CD4-positive, CD25-positive, alpha-beta regulatory T cell (primary cell): ENCODE results near the gene AGBL1. TPM values are rescaled to one million over a fixed set of nuclear protein-coding genes. Genes with fewer than 3 reads are reported as not detected.

ENCODE experiments used
- ATAC-seq, 2 donors: fragments of 150-1000 bp; cut with Tn5 transposase; one replicate each; pipeline ENCODE4 v1.10.0; 2021; ENCODE audit warnings: low read depth in 2 of 2, moderate number of reproducible peaks in 2 of 2, moderate library complexity in 1 of 2
- DNase-seq, 3 donors: peaks; one replicate each; pipeline versions ENCODE4 v3.0.0 to v3.0.0-alpha.2; 2012 to 2022; ENCODE audit warnings: mixed read lengths in 1 of 3
- H3K27ac ChIP-seq: one replicate; pipeline ENCODE4 v1.7.0; 2013; ENCODE audit warnings: mild to moderate bottlenecking, low read length; ENCODE audit not compliant: insufficient read depth, poor library complexity, severe bottlenecking
- H3K27me3 ChIP-seq: one replicate; pipeline ENCODE4 v1.7.0; 2013; ENCODE audit warnings: low read length; ENCODE audit not compliant: control insufficient read depth, insufficient read depth
- H3K36me3 ChIP-seq: one replicate; pipeline ENCODE4 v1.7.0; 2013; ENCODE audit warnings: mild to moderate bottlenecking, low read length, moderate library complexity; ENCODE audit not compliant: control insufficient read depth, insufficient read depth
- H3K4me1 ChIP-seq: 2 replicates; pipeline ENCODE4 v1.7.0; 2013; ENCODE audit warnings: mild to moderate bottlenecking, low read length; ENCODE audit not compliant: insufficient read depth, control insufficient read depth, poor library complexity, severe bottlenecking
- H3K4me3 ChIP-seq: one replicate; pipeline ENCODE4 v1.7.0; 2013; ENCODE audit warnings: low read depth, mild to moderate bottlenecking, low read length, moderate library complexity
- H3K9me3 ChIP-seq, 2 experiments: 1 replicate in 1 of 2; 2 replicates in 1 of 2; pipeline ENCODE4 v1.7.0; 2013; ENCODE audit warnings: low read length in 2 of 2, mild to moderate bottlenecking in 1 of 2, moderate library complexity in 1 of 2; ENCODE audit not compliant: control insufficient read depth in 2 of 2
- H3K27ac Mint-ChIP-seq, 3 donors: one replicate each; pipeline ENCODE4 v1.8.0; 2020 to 2022; ENCODE audit warnings: mild to moderate bottlenecking in 3 of 3, mixed read lengths in 3 of 3, moderate library complexity in 2 of 3
- H3K27me3 Mint-ChIP-seq: one replicate; pipeline ENCODE4 v1.8.0; 2022; ENCODE audit warnings: mild to moderate bottlenecking, mixed read lengths
- H3K36me3 Mint-ChIP-seq: one replicate; pipeline ENCODE4 v1.8.0; 2020; ENCODE audit warnings: mixed read lengths
- H3K4me1 Mint-ChIP-seq, 4 donors: one replicate each; pipeline ENCODE4 v1.8.0; 2020 to 2022; ENCODE audit warnings: mixed read lengths in 4 of 4, mild to moderate bottlenecking in 1 of 4
- H3K4me3 Mint-ChIP-seq, 4 donors: one replicate each; pipeline ENCODE4 v1.8.0; 2020 to 2022; ENCODE audit warnings: mild to moderate bottlenecking in 4 of 4, mixed read lengths in 4 of 4, moderate library complexity in 3 of 4
- H3K9me3 Mint-ChIP-seq, 7 donors: one replicate each; pipeline ENCODE4 v1.8.0; 2020 to 2022; ENCODE audit warnings: mixed read lengths in 7 of 7, mild to moderate bottlenecking in 3 of 7, moderate library complexity in 2 of 7
- polyA plus RNA-seq, 4 donors: library from polyadenylated mRNA; unstranded; fragments of 300-500 nt; fragmentation: Illumina TruSeq; gene quantifications; one replicate each; pipeline ENCODE4 v1.2.3, GENCODE V29; 2021
- total RNA-seq: library from RNA; stranded (reverse); gene quantifications from one replicate; pipeline ENCODE4 v1.2.3, GENCODE V29; 2022

AGBL1 gene
- total and polyA plus RNA-seq, 5 donors from 2014 or later: not detected

- H3K4me3 ChIP-seq: no peak overlapping the region
- Mint-ChIP-seq H3K27ac (no peak overlapping the region), H3K4me1 (no peaks in the 10 kb centered on the region), H3K9me3 (peaks cover 0 to 7% (median 3%) of the 10 kb centered on the region in 7 donors), H3K4me3 (no peak overlapping the region), H3K36me3 (no peaks in the 10 kb centered on the region), H3K27me3 (no peaks in the 10 kb centered on the region)
- DNase-seq: no peak
- H3K36me3 ChIP-seq: no peaks in the 10 kb centered on the region
- no peaks in the 10 kb centered on the region for H3K27me3 ChIP-seq
- no peaks in the 10 kb centered on the region for H3K9me3 ChIP-seq
- no peak for ATAC-seq
- H3K27ac ChIP-seq: no peak overlapping the region
- H3K4me1 ChIP-seq: no peaks in the 10 kb centered on the region
These were observed 889.7 kb downstream of the AGBL1 start for GRCh38 chr15:86969364-86969763.

GRCh38 chr15:86973284-86973844 lies 893.7 kb downstream of the AGBL1 start:
- no peak for ATAC-seq
- no peaks in the 10 kb centered on the region for H3K27me3 ChIP-seq
- H3K36me3 ChIP-seq: no peaks in the 10 kb centered on the region
- no peak overlapping the region for H3K4me3 Mint-ChIP-seq
- no peaks in the 10 kb centered on the region for H3K9me3 ChIP-seq
- DNase-seq: no peak
- H3K27ac ChIP-seq: no peak overlapping the region
- no peaks in the 10 kb centered on the region for H3K4me1 Mint-ChIP-seq
- H3K4me3 ChIP-seq: no peak overlapping the region
- no peaks in the 10 kb centered on the region for H3K27me3 Mint-ChIP-seq
- no peak overlapping the region for H3K27ac Mint-ChIP-seq
- peaks cover 0 to 7% (median 2%) of the 10 kb centered on the region in 7 donors for H3K9me3 Mint-ChIP-seq
- no peaks in the 10 kb centered on the region for H3K36me3 Mint-ChIP-seq
- H3K4me1 ChIP-seq: no peaks in the 10 kb centered on the region

GRCh38 chr15:86988033-86988432 lies 908.4 kb downstream of the AGBL1 start:
- Histone ChIP-seq H3K9me3 (no peaks in the 10 kb centered on the region), H3K27me3 (no peaks in the 10 kb centered on the region), H3K4me1 (no peaks in the 10 kb centered on the region), H3K4me3 (no peak overlapping the region), H3K36me3 (no peaks in the 10 kb centered on the region), H3K27ac (no peak overlapping the region)
- H3K9me3 Mint-ChIP-seq: peaks cover 0 to 4% (median 2%) of the 10 kb centered on the region in 7 donors
- DNase-seq: no peak
- ATAC-seq: no peak
- no peaks in the 10 kb centered on the region for H3K27me3 Mint-ChIP-seq
- H3K4me1 Mint-ChIP-seq: no peaks in the 10 kb centered on the region
- H3K4me3 Mint-ChIP-seq: no peak overlapping the region
- H3K36me3 Mint-ChIP-seq: no peaks in the 10 kb centered on the region
- H3K27ac Mint-ChIP-seq: no peak overlapping the region

GRCh38 chr15:87021751-87022150 lies 942.1 kb downstream of the AGBL1 start:
- no peak overlapping the region for H3K27ac ChIP-seq
- no peak for ATAC-seq
- H3K36me3 Mint-ChIP-seq: no peaks in the 10 kb centered on the region
- H3K9me3 Mint-ChIP-seq: peaks cover 8 to 43% (median 17%) of the 10 kb centered on the region in 7 donors
- no peaks in the 10 kb centered on the region for H3K36me3 ChIP-seq
- no peak overlapping the region for H3K27ac Mint-ChIP-seq
- DNase-seq: no peak
- no peaks in the 10 kb centered on the region for H3K27me3 ChIP-seq
- no peaks in the 10 kb centered on the region for H3K4me1 ChIP-seq
- no peaks in the 10 kb centered on the region for H3K9me3 ChIP-seq
- no peak overlapping the region for H3K4me3 Mint-ChIP-seq
- H3K27me3 Mint-ChIP-seq: no peaks in the 10 kb centered on the region
- no peaks in the 10 kb centered on the region for H3K4me1 Mint-ChIP-seq
- no peak overlapping the region for H3K4me3 ChIP-seq

GRCh38 chr15:87031540-87032230 lies 952.0 kb downstream of the AGBL1 start:
- Histone ChIP-seq H3K36me3 (no peaks in the 10 kb centered on the region), H3K27me3 (no peaks in the 10 kb centered on the region), H3K27ac (no peak overlapping the region), H3K9me3 (no peaks in the 10 kb centered on the region), H3K4me3 (no peak overlapping the region), H3K4me1 (no peaks in the 10 kb centered on the region)
- H3K36me3 Mint-ChIP-seq: no peaks in the 10 kb centered on the region
- H3K9me3 Mint-ChIP-seq: peaks cover 0 to 12% (median 4%) of the 10 kb centered on the region in 7 donors
- H3K27ac Mint-ChIP-seq: no peak overlapping the region
- no peaks in the 10 kb centered on the region for H3K27me3 Mint-ChIP-seq
- H3K4me3 Mint-ChIP-seq: no peak overlapping the region
- no peak for ATAC-seq
- DNase-seq: no peak
- H3K4me1 Mint-ChIP-seq: no peaks in the 10 kb centered on the region

GRCh38 chr15:87032295-87032694 lies 952.6 kb downstream of the AGBL1 start:
- H3K4me3 Mint-ChIP-seq: no peak overlapping the region
- no peak overlapping the region for H3K27ac Mint-ChIP-seq
- H3K4me1 Mint-ChIP-seq: no peaks in the 10 kb centered on the region
- Histone ChIP-seq H3K9me3 (no peaks in the 10 kb centered on the region), H3K27ac (no peak overlapping the region), H3K4me3 (no peak overlapping the region), H3K4me1 (no peaks in the 10 kb centered on the region), H3K36me3 (no peaks in the 10 kb centered on the region), H3K27me3 (no peaks in the 10 kb centered on the region)
- H3K27me3 Mint-ChIP-seq: no peaks in the 10 kb centered on the region
- peaks cover 0 to 11% (median 2%) of the 10 kb centered on the region in 7 donors for H3K9me3 Mint-ChIP-seq
- no peak for ATAC-seq
- H3K36me3 Mint-ChIP-seq: no peaks in the 10 kb centered on the region
- DNase-seq: no peak

GRCh38 chr15:87033056-87033455 lies 953.4 kb downstream of the AGBL1 start:
- H3K27ac ChIP-seq: no peak overlapping the region
- DNase-seq: no peak
- H3K4me3 ChIP-seq: no peak overlapping the region
- H3K36me3 Mint-ChIP-seq: no peaks in the 10 kb centered on the region
- H3K27me3 ChIP-seq: no peaks in the 10 kb centered on the region
- no peaks in the 10 kb centered on the region for H3K9me3 ChIP-seq
- ATAC-seq: no peak
- H3K4me1 Mint-ChIP-seq: no peaks in the 10 kb centered on the region
- H3K27me3 Mint-ChIP-seq: no peaks in the 10 kb centered on the region
- no peaks in the 10 kb centered on the region for H3K36me3 ChIP-seq
- peaks cover 0 to 11% (median 2%) of the 10 kb centered on the region in 7 donors for H3K9me3 Mint-ChIP-seq
- no peaks in the 10 kb centered on the region for H3K4me1 ChIP-seq
- no peak overlapping the region for H3K4me3 Mint-ChIP-seq
- no peak overlapping the region for H3K27ac Mint-ChIP-seq

GRCh38 chr15:87034886-87035285 lies 955.2 kb downstream of the AGBL1 start:
- Mint-ChIP-seq H3K9me3 (peaks cover 0 to 11% (median 2%) of the 10 kb centered on the region in 7 donors), H3K4me1 (no peaks in the 10 kb centered on the region), H3K4me3 (no peak overlapping the region), H3K27me3 (no peaks in the 10 kb centered on the region), H3K36me3 (no peaks in the 10 kb centered on the region), H3K27ac (no peak overlapping the region)
- DNase-seq (no peak), ATAC-seq (no peak)
- no peaks in the 10 kb centered on the region for H3K4me1 ChIP-seq
- H3K27me3 ChIP-seq: no peaks in the 10 kb centered on the region
- H3K4me3 ChIP-seq: no peak overlapping the region
- H3K36me3 ChIP-seq: no peaks in the 10 kb centered on the region
- no peak overlapping the region for H3K27ac ChIP-seq
- no peaks in the 10 kb centered on the region for H3K9me3 ChIP-seq
